GM18868 (cell line): Measurements from ENCODE around the gene ZNF775.
A peak's percentile ranks its signal among the peaks of the same experiment; 100 is the strongest.

ENCODE experiments used
- ATAC-seq: cut with Tn5 transposase; IDR thresholded peaks from one replicate; pipeline ENCODE4 v1.9.1; 2021; ENCODE audit warnings: mild to moderate bottlenecking, moderate library complexity; ENCODE audit not compliant: unreplicated experiment

The ZNF775 gene

GRCh38 chr7:150378853-150379440 is at the start of gene ZNF775:
TSS of gene ZNF775 (plus strand) at chr7:150379330. CDS start at chr7:150388471, 9,141 bp downstream.
- peak; percentile 76 for ATAC-seq

- no peak for ATAC-seq
Observed at GRCh38 chr7:150329331-150330120, 49.6 kb upstream of the ZNF775 start.

GRCh38 chr7:150330211-150330885 is 48.8 kb upstream of the ZNF775 start:
- no peak for ATAC-seq

GRCh38 chr7:150332852-150333635 is 46.1 kb upstream of the ZNF775 start:
- no peak for ATAC-seq

- ATAC-seq: no peak
Observed at GRCh38 chr7:150333659-150334058, 45.5 kb upstream of the ZNF775 start.

- ATAC-seq: no peak
Observed at GRCh38 chr7:150334108-150334507, 45.0 kb upstream of the ZNF775 start.

- ATAC-seq: no peak
Observed at GRCh38 chr7:150335108-150335773, 43.9 kb upstream of the ZNF775 start.

- no peak for ATAC-seq
Observed at GRCh38 chr7:150335774-150336112, 43.4 kb upstream of the ZNF775 start.

GRCh38 chr7:150336746-150337145 is 42.4 kb upstream of the ZNF775 start:
- no peak for ATAC-seq

GRCh38 chr7:150337179-150337578 is 42.0 kb upstream of the ZNF775 start:
- no peak for ATAC-seq

- no peak for ATAC-seq
Observed at GRCh38 chr7:150337659-150338081, 41.5 kb upstream of the ZNF775 start.

GRCh38 chr7:150338166-150338829 is 40.8 kb upstream of the ZNF775 start:
- ATAC-seq: no peak

- peak; percentile 62 for ATAC-seq
Observed at GRCh38 chr7:150339409-150339809, 39.7 kb upstream of the ZNF775 start.

GRCh38 chr7:150340024-150340749 is 38.9 kb upstream of the ZNF775 start:
- no peak for ATAC-seq

GRCh38 chr7:150340875-150341262 is 38.3 kb upstream of the ZNF775 start:
- no peak for ATAC-seq

GRCh38 chr7:150341263-150342120 is 37.6 kb upstream of the ZNF775 start, which contains the start of gene RARRES2:
TSS of gene RARRES2 (minus strand) at chr7:150341629. CDS start at chr7:150340609, 1,020 bp downstream.
- no peak for ATAC-seq

GRCh38 chr7:150342121-150342408 is 37.1 kb upstream of the ZNF775 start:
- no peak for ATAC-seq

GRCh38 chr7:150343225-150343624 is 35.9 kb upstream of the ZNF775 start:
- ATAC-seq: no peak

GRCh38 chr7:150344299-150344698 is 34.8 kb upstream of the ZNF775 start:
- ATAC-seq: no peak
